ENCODE data around the gene CETN2.
"Not testable (repeated sequence)": the region's sequence is repeated elsewhere in the genome, so short reads cannot be mapped to it uniquely, and the experiment has no call there.

Gene CETN2

GRCh38 chrX:152831391-152831790 is 834 bp upstream of the CETN2 start:
- no peak for DNase-seq

- DNase-seq = no peak
These were observed 5.6 kb downstream of the CETN2 start for GRCh38 chrX:152824841-152825374.

- no peak for DNase-seq
These were observed 6.9 kb downstream of the CETN2 start for GRCh38 chrX:152823657-152824056.

GRCh38 chrX:152822383-152823086 is 8.0 kb downstream of the CETN2 start:
- no peak for DNase-seq

- no peak for DNase-seq
These were observed 9.3 kb downstream of the CETN2 start for GRCh38 chrX:152821145-152821765.

GRCh38 chrX:152819732-152820131 is 10.8 kb downstream of the CETN2 start:
- no peak for DNase-seq

GRCh38 chrX:152819266-152819665 is 11.3 kb downstream of the CETN2 start:
- DNase-seq = no peak

- no peak for DNase-seq
These were observed 12.2 kb downstream of the CETN2 start for GRCh38 chrX:152818356-152818755.

- no peak for DNase-seq
These were observed 13.3 kb downstream of the CETN2 start for GRCh38 chrX:152817078-152817764.

GRCh38 chrX:152814048-152814447 is 16.5 kb downstream of the CETN2 start:
- no peak for DNase-seq

GRCh38 chrX:152813206-152813605 is 17.4 kb downstream of the CETN2 start:
- no peak for DNase-seq

- DNase-seq = no peak
These were observed 20.2 kb downstream of the CETN2 start for GRCh38 chrX:152810403-152810802.

- DNase-seq = no peak
These were observed 24.5 kb downstream of the CETN2 start for GRCh38 chrX:152806035-152806434.

- no peak for DNase-seq
These were observed 31.6 kb downstream of the CETN2 start for GRCh38 chrX:152798945-152799344.

GRCh38 chrX:152787062-152787461 is 43.5 kb downstream of the CETN2 start:
- not testable (repeated sequence) for DNase-seq

All from activated CD4-positive, alpha-beta T cell treated with anti-CD3 and anti-CD28 coated beads for 1 hour (primary cell).